RKO (cell line): ENCODE data around the gene ABHD16B.
A peak's percentile ranks its signal among the peaks of the same experiment; 100 is the strongest.
"Not testable (repeated sequence)": the region's sequence is repeated elsewhere in the genome, so short reads cannot be mapped to it uniquely, and the experiment has no call there.

Experiments
- DNase-seq: peaks from one replicate; pipeline ENCODE4 v3.0.0-alpha.2; 2016; ENCODE audit warnings: low spot score

ABHD16B gene

DNA sequence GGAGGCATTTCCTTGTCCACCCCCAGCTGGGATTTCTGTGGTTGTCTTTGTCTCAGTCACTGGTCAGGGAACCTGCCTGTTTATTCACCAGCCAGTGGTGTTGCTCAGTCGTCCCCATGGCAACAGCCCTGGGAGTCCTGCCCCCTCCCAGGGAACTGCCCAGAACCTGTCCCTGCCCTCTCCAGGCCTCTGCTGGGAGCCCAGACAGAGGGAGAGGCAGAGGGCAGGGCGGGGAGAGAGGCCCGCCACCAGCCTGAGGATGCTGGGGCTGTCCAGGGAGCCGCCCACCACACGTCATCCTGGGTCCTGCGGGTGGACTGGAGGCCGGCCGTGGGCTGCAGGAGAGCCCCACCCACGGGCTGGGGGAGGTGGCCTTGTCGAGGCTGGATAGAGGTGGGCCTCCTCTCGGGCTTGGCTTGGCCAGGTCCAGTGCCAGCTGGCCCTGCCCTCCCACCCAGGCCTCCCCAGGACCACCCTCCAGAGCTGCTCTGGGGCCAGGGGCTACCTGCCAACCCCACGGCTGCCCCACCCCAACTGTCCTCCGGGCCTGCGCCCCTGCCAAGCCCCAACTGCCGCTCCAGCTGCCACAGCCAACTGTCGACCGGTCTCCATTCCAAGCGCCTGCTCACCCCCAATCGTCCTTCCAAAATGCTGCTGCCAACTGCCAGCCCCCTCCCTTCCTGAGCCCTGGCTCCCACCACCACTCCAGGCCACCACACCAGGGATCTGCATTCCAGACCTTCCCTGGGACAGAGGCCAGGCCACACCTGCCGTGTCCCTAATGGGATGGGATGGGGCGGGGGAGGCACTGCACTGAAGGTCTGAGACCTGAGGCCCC is 26.1 kb upstream of the ABHD16B start:
- peak; percentile 86 for DNase-seq

DNA sequence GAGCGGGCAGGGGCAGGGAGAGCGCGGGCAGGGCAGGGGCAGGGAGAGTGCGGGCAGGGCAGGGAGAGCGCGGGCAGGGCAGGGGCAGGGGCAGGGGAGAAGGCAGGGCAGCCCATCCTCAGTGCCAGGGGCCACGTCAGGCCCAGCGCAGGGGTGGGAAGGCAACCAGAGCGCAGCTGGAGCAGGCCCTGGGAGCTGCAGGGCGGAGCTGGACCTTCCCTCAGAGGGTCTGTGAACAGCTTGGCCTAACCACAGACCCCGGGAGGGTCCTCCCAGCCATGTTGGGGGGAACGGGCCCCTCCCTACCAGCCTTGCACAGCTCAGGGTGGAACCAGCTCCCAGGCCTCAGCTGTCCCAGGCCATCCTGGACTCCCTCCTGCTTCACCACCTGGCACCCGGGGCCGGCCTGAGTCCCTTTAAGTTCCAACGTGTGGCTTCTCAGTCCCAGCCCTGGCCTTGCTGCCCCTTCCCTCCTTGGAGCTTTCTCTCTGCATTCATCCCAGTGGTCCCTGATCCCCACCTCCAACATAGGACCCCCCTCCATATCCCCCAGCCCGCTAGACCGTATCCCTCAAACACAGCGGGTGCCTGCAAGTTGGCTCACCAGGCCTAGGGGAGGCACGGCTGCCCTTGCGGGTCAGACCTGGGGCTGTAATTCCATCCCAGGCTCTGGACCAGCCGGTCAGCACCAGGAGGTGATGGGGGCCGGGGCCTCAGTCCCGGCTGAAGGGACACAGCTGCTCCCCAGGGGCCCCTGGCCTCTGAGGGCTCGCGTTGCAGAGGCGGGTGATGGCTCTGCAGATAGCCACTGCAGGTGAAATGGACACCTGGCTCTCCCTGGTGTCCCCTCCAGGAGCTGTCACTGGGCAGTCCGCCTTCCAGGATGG is 24.6 kb upstream of the ABHD16B start:
- no peak for DNase-seq

DNA sequence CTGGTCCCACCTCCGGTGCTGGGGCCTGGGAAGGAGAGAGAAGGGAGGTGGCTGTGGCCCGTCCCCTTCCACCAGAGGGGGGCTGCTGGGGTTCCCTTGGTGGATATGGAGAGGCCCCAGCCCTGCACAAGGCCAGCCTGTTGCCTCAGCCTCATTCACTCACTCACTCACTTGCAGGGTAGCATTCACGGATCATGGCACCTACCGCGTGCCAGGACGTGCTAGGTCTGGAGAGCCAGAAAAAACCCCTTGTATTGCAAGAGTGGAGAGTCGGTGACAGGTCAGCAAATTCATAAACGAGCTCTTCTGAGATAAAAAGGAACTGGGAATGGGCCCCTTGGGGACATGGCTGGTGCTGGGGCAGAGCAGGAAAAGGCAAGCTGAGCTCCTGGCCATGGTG is 23.8 kb upstream of the ABHD16B start:
- no peak for DNase-seq

DNA sequence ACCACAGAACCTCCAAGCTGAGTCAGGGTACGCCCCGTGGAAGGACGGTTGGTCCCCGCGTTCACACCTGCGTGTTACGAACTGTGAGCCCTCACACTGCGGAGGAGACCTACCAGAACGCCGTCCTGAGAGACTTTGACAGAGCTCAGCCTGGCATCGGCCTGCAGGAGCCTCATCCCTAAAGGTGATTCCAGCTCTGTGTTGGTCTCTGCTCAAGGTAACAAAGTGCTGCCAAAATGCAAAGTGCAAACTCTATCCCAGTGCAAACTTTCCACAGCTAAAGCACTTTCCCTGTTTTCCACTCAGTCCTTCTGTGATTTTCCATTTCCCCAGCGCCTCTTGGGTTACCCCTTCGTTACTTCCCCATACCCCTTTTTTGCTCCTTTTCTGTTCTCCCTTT is 21.7 kb upstream of the ABHD16B start:
- no peak for DNase-seq

DNA sequence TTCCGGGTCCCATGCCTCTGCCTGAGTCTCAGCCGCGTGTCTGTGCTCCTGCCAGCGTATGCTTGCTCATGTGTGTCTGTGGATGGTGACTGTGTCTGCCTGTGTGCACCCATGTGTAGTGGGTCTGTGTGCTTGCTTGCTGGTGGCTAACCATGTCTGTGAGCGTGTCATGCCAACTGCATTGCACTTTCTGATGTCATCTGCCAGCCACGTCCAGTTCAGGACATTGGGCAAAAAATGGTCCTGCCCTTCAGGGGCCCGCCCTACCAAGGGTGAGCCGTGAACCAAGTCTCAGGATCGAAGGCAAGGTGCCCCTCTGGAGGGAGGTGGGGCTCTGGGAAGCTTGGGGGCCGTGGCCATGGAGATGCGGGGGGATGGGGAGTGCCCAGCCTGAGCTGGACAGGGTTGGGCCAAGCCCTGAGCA is 20.9 kb upstream of the ABHD16B start:
- DNase-seq: no peak

DNA sequence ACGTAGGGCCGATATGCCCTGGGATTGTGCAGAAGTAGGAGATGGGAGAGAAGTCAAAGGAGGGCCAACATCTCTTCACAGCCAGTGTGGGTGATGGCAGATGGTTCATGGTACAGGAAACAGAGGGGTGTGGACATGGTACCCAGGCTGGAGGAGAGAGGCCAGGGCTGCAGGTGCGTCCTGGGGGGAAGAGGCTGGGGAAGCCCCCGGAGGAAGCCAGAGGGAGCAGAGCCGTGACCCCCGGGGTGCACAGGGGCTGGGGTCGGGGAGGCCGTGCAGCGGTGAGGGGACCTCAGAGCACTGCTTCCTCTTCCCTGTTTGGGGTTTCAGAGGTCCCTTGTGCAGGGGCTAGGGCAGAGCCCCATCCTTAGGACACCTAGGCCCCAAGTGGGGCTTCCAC is 19.0 kb upstream of the ABHD16B start:
- DNase-seq: no peak

DNA sequence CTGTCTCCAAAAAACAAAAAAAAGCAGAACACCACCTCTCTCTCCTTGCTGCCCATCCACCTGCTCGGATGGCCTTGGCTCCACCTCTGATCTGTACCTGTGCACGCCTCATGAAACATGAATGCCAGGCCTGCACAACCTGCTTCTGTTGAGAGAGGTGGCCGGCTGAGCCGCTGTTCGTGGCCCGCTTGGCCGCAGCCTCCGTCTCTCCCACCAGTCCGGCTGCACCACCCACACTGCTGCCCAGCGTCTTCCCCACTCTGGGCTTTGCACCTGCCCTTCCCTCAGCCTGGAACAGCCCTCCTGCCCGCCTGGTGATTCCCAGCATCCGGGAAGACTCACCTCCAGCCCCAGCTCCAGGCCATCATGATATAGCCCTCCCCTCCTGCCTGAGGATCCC is 18.1 kb upstream of the ABHD16B start:
- DNase-seq: no peak

DNA sequence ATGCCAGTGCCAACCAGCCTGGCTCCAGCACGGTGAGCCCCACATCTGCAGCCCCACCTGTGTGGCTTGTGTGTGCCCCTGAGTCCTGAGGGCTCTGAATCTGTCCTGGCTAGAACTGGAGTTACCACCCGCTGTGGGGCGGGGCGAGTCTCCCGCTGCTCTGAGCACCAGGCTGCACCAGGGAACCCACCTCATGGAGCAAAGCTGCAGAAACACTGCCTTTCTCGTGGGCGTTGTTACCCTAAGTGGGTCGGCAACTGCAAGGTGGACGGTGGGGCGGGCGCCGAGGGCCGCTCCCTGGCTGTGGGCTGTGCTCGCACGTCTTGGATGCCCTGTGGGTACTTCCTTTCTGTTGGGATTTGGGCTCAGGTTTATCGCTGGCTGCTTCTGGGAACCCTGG is 17.5 kb upstream of the ABHD16B start:
- no peak for DNase-seq

DNA sequence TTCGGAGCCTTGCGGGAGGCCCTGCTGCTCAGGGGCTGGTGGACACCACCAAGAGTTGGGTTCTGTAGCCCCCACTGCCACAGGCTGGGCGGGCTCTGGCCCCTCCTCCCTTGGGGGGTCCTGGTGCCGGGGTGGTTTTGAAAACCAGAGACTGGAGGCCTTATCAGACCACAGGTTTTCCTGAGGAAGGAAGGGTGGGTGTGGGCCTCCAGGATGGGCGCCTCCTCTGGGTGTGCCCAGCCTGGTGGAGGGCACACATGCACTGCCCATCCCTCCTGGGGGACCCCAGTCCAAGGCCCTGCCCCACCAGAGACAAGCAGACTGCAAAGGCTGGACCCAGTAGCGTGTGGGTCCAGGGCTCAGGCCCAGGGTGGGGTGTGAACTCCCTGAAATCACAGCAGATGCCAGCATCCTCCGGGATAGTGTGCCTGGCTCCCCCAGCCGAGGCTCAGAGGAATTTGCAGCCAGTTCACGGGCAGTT is 16.7 kb upstream of the ABHD16B start:
- DNase-seq: no peak

DNA sequence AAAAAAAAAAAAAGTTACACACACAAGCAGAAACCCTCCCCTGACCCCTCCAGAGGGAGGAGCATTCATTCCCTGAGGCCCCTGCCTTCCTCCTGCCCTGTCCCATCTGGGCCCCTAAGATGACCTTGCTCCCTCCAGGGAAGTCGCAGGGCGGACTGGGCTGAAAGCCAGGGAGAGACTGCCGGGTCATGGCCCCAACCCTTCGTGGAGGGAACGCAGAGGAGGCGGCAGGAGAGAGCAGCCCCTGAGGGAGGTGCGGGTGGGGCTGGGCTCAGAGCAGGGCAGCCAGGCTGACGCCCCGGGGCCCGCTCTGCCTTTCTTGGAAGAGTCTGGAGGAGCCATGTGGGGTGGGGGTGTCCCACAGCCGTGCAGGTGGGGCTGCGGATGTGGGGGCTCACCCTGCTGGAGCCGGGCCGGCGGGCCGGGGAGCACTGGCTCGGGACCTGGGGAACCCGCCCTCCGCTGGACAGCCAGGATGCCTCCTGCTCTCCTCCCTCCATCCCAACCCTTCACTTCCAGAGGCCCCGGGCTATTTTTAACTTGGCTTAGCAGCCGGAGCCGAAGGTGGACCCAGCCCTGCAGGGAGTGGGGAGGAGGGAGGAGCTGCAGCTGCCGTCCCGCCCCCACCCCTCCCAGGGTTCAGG is 15.0 kb upstream of the ABHD16B start:
- DNase-seq: no peak

DNA sequence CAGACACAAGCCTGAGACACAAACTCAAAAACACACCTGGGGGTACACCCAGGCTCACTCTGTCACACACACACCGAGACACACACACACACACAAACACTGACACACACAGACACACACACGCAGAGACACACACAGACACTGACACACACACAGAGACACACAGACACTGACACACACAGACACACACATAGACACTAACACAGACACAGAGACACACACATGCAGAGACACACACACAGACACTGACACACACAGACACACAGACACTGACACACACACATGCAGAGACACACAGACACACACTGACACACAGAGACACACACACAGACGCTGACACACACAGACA is 14.4 kb upstream of the ABHD16B start:
- DNase-seq: no peak

DNA sequence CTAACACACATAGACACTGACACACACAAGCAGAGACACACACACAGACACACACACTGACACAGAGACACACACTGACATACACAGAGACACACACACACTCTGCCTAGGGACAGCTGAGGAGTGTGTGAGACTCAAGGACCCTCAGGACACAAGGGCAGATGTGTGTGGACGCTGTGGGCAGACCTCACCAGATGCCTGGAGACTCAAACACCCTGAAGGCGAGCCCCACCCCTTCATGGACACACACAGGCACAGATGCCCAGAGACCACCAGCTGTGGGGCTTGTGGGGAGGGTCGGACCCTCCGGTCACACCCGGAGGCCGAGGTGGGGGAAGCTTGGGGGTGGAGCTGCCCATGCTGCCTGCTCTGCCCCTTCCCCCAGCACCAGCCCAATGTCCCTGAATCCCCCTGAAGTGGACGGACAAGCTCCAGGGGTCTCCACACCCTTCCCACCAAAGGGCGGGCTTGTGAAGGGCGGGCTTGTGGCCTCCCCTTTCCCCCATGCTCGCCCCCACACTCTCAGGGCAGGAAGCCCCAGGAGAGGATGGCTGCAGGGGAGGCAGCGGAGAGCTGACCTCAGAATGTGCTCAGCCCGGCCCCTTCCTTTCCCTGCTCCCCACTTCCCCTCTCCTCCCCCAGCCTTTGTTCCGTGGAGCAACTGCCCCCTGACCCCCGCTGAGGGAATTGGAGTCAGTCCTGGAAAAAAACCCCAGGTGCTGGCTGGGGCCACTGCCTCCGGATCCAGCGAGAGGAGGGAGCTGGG is 13.9 kb upstream of the ABHD16B start:
- no peak for DNase-seq

DNA sequence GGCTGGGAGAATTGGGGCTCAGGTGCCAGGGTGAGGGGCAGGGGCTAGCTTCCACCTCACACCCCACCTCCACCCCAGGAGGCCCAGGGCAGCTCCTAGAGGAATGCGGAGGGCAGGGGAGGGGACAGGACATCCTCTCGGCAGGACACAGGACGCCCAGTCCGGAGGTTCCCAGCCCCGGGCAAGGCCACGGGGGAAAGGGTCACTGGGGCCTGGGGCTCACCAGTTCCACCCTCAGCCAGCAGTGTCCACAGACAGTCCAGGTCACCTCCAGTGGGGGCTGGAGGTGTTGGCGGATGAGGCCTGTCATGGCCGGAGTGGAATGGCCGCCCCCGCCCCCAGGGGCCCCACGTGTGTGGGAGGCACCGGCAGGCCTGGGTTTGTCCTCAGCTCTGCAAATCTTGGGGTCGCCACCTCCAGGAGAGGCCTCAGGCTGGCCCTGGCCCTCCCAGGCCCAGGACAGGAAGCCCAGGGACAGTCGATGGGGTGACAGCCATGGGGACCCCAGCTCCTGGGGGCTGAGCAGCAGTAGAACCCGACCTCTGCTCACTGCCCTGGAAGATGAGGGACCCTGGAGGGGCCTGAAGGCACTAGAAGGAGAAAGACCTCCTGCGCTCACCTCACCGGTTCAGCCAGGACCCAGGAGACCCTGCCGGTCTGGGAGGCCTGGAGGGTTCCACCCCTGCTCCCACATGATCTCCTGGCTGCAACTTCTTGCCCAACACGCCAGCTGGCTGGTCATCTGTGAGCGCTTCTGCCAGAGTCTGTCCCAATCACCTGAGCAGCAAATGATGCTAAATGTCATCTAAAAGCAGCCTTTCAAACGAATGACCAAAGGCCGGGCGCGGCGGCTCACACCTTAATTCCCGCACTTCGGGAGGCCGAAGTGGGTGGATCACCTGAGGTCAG is 13.0 kb upstream of the ABHD16B start:
- no peak for DNase-seq

DNA sequence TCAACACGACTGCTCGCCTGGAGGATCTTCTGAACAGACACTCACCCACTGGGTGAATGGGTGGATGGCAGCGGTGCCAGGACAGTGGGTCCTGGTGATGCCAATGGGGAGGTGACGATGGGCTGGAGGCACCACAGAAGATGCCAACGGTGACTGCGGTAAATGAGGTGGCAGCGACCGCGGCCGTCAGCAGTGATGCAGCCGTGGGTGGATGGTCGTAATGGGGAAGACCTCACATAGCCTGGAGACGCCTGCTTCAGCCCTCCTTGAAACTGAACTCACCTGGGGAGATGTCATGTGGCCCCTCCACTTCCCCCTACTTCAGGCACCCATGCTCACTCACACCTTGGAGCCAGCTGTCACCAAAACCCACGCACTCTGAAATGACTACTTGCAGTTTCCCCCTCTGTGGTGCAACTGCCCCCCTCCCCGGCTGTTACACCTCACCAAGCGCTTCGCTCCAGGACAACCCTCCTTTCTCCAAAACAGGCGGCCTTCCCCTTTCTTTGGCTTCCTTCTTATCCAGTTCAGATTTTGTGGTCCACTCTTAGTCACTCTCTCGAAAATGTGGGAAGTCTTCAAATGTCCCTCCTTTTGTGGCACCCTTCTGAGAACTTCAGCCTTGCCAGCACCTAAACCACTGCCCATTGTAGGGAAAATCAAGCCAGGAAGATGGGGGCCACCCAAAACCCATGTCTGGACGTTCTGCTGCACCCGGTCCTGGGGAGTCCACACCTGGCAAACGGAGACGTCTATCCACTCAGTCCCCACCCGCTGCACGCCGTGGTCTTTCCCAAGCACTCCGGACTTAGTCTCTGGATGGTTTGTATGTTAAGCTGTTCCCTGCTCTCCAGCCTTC is 10.4 kb upstream of the ABHD16B start:
- DNase-seq: no peak

DNA sequence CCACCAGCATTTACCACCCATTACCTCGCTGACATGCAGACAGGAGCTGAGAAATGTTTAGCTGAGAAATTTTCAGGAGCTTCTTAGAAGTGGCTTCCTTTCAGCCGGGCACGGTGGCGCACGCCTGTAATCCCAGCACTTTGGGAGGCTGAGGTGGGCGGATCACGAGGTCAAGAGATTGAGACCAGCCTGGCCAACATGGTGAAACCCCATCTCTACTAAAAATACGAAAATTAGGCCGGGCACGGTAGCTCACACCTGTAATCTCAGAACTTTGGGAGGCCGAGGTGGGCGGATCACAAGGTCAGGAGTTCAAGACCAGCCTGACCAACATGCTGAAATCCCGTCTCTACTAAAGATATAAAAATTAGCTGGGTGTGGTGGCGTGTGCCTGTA is 9.8 kb upstream of the ABHD16B start:
- not testable (repeated sequence) for DNase-seq

DNA sequence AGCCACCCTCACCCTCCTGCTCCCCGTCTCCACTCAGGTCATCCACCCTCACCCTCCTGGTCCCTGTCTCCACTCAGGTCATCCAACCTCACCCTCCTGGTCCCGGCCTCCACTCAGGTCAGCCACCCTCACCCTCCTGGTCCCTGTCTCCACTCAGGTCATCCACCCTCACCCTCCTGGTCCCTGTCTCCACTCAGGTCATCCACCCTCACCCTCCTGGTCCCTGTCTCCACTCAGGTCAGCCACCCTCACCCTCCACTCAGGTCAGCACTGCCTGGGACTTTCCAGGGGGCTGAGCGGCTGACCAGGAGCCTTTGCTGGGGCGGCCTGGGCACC is 7.6 kb upstream of the ABHD16B start:
- not testable (repeated sequence) for DNase-seq

DNA sequence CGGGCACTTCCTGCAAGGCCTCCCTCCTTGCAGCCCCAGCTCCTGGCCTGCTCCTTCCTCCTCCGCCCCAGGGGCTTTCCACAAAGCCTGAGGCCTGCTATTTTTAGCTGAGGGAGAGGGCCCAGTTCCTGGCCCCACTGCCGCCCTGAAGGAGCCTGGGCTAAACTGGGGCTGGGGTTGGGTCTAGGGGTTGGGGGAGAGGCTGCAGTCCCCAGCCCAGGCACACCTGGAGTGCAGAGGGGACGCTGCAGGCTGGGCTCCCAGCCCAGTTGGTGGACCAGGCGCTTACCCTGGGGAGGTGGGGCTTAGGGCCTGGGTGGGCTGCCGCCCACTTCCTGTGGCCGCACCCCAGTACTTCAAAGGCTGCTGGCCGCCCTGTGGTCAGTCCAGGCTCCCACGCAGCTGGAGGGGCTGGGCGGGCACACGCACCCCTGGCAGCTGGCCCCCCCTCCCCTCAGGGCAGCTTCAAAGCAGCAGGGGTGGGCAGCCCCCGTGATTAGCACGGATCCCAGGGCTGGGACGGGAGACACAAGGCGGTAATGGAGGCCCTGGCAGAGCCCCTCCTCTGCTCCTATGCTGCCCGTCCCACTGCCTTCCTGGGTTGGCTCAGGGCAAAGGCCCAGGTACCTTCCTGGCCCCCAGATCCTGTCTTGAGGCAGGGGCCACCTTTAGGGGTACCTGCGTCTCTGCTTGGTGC is 7.1 kb upstream of the ABHD16B start:
- no peak for DNase-seq

DNA sequence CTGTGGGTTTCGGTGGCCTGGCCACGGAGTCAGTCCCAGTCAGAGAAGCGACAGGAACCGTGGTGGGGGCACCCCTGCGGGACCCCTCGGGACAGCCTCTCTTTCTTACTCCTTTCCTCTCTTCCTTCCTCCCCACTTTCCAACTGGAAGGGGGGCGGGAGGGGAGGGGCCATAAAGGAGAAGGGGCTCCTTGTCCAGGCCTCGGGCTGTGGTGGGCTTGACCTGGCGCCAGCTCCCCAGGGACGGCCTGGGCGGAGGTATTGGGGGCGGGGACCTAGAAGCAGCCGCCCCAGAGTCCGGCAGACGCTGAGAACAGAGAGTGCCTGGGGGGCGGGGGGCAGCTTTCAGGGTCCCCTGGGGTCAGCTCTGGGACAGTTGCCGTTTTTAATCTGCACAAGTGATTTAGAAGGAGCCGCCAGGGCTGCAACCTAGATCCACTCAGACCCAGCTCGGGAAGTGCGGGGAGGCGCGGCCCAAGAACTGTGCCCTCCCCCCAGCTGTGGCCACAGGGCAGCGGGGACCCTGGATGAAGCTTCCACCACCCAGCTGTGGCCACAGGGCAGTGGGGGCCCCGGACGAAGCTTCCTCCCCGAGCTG is 6.4 kb upstream of the ABHD16B start:
- no peak for DNase-seq
